Effector CD8-positive, alpha-beta T cell (primary cell): Measurements from ENCODE around the gene PTPN23.
"Not testable (repeated sequence)": the region's sequence is repeated elsewhere in the genome, so short reads cannot be mapped to it uniquely, and the experiment has no call there.

ENCODE experiments used
- DNase-seq: peaks from one replicate; lab custom pipeline; 2025; lab: John Stamatoyannopoulos, UW

PTPN23 gene

GRCh38 chr3:47370020-47370419 is 10.8 kb upstream of the PTPN23 start:
- DNase-seq, result not testable (repeated sequence)

GRCh38 chr3:47370887-47371697 is 9.7 kb upstream of the PTPN23 start:
- DNase-seq, result peak; percentile 6

GRCh38 chr3:47374587-47374986 is 6.2 kb upstream of the PTPN23 start:
- DNase-seq, result no peak

GRCh38 chr3:47376393-47376792 is 4.4 kb upstream of the PTPN23 start:
- DNase-seq, result no peak

GRCh38 chr3:47377186-47377585 is 3.6 kb upstream of the PTPN23 start:
- DNase-seq, result no peak

DNA sequence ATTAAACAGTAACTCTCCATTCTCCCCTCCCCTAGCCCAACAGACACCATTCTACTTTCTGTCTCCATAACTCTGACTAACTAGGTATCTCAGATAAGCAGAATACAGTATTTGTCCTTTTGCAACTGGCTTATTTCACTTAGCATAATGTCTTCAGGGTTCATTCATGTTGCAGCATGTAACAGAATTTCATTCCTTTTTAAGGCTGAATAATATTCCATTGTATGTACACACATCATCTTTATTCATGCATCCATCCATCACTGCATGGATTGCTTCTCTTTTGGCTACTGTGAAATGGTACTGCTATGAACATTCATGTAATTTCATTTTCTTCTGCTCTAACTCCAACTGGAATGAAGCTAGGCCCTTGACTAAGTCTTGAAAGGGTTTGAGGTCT is 2.0 kb upstream of the PTPN23 start:
- DNase-seq, result no peak

GRCh38 chr3:47379411-47379899 is 1.4 kb upstream of the PTPN23 start:
- no peak for DNase-seq

GRCh38 chr3:47380026-47380600 is 708 bp upstream of the PTPN23 start:
- DNase-seq, result no peak

- DNase-seq, result peak; percentile 52
Measured at GRCh38 chr3:47381317-47382157, 716 bp downstream of the PTPN23 start.

DNA sequence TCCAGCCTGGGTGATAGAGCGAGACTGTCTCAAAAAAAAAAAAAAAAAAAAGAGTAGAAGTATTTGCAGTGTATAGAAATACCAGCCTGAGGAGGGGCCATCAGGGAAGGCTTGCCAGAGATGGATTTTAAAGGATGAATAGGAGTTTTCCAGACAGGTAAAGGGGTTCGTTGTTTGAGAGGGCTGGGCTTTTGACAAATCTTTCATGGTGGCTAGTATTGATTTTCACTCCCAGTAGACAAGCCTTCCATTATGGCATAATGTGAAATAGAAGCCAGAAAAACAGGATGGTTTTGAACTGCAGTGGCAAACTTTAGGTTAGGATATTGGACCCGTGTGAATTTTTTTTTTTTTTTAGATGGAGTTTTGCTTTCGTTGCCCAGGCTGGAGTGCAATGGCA is 3.6 kb downstream of the PTPN23 start:
- no peak for DNase-seq

DNA sequence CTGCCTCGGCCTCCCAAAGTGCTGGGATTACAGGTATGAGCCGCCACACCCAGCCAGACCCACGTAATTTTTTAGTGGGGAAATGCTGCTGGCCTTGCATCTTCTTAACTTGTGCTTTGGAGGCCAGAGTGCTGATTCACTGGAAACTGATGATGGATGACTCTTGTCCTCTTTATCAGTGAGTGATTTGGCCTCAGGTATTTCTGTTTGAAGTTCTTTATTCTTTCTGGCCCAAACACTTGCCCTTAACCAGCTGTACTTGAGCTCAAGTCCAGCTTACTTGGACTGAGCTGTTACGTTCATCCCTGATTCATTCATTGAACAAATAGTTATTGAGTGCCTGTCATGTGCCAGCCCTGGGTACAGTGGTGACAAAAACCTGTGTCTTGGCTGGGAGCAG is 4.2 kb downstream of the PTPN23 start:
- no peak for DNase-seq

- no peak for DNase-seq
Measured at GRCh38 chr3:47385796-47386195, 5.0 kb downstream of the PTPN23 start.

DNA sequence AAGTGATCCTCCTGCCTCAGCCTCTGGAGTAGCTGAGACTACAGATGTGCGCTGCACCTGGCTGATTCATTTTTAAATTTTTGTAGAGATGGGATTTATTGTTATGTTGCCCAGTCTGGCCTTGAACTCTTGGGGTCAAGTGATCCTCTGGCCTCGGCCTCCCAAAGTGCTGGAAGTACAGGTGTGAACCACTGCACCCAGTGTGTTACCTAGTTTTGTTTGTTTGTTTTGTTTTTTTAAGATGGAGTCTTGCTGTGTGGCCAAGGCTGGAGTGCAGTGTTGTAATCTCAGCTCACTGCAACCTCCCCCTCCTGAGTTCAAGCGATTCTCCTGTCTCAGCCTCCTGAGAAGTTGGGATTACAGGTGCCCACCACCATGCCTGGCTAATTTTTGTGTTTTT is 12.1 kb downstream of the PTPN23 start:
- DNase-seq, result no peak

- DNase-seq, result no peak
Measured at GRCh38 chr3:47394140-47394870, 13.5 kb downstream of the PTPN23 start.

GRCh38 chr3:47394881-47395280 is 14.1 kb downstream of the PTPN23 start:
- DNase-seq, result no peak

GRCh38 chr3:47398228-47398627 is 17.4 kb downstream of the PTPN23 start:
- no peak for DNase-seq

DNA sequence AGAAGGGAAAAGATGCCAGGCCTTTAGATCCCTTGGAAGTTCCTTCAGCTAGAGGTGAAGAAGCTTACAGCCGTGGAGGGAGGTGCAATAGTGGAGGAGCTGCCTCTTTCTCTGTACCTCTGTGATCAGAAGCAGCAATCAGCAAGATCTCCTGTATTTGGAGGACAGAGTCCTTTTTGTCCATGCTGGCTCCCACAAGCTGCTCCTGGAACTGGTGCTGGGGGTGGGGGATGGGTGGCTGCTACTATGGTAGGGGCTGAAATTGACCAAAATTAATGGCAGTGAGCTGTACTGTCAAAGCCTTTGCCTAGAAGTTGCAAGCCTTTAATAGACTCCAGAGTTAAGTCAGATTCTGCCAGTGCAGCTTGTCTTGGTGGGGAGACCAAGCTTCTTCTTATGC is 18.2 kb downstream of the PTPN23 start:
- DNase-seq, result no peak

- DNase-seq, result no peak
Measured at GRCh38 chr3:47399531-47400270, 18.9 kb downstream of the PTPN23 start.

DNA sequence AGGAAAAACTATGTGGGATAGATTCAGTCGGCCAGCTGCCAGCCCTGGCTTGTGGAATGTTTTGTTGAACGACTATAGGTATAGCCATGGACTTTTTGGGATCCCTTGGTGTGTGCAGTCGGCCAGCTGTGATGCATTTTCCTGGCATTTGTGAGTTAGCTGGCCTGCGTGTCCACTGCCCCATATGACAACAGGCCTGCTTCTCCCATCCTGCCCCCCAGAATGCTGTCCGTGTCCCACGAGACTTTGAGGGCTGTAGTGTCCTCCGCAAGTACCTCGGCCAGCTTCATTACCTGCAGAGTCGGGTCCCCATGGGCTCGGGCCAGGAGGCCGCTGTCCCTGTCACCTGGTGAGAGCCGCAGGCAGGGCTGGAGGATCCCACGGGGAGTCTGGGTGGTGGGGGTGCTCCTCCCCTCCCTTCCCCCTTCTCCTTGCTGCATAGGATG is 23.6 kb downstream of the PTPN23 start:
- DNase-seq, result no peak

DNA sequence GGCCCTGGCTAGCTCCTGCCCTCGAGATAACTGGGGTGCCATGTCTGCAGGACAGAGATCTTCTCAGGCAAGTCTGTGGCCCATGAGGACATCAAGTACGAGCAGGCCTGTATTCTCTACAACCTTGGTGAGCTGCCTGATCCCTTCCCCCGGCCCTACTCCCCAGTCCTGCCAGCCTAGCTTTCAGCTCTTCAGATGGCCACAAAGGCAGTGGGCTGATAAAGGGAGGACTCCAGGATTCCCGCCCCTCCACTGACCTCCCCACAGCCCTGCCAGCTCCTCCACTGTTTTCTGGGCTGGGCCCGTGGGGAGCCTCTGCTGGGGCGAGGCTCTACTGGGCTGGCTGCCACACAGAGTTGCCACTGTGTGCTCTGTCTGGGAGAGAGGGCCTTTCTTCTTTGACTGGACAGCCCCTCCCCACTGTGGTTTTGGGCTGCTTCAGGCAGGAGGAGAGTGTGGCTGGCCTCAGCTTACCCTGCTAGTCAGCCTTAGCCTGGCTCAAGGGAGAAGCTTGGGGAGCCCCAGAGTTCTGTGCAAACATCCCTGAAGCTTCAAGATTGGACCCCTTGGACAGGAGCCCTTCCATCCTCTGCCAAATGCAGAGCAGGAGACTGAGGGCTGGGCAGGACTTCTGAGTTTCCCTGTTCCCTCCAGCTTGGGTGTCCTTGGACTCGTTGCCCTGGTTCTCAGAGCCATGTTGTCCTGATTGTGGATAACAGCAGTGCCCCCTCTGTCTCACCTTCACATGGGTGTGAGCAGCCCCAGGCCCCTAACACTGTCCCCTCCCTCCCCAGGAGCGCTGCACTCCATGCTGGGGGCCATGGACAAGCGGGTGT is 24.4 kb downstream of the PTPN23 start:
- no peak for DNase-seq
